Measurements from ENCODE around the gene COL20A1. TPM values are rescaled to one million over a fixed set of nuclear protein-coding genes. Genes with fewer than 3 reads are reported as not detected.

Gene COL20A1
- total and polyA plus RNA-seq, 2 donors (not counting 1 experiment from before 2014, with no cell fraction given), result not detected

DNA sequence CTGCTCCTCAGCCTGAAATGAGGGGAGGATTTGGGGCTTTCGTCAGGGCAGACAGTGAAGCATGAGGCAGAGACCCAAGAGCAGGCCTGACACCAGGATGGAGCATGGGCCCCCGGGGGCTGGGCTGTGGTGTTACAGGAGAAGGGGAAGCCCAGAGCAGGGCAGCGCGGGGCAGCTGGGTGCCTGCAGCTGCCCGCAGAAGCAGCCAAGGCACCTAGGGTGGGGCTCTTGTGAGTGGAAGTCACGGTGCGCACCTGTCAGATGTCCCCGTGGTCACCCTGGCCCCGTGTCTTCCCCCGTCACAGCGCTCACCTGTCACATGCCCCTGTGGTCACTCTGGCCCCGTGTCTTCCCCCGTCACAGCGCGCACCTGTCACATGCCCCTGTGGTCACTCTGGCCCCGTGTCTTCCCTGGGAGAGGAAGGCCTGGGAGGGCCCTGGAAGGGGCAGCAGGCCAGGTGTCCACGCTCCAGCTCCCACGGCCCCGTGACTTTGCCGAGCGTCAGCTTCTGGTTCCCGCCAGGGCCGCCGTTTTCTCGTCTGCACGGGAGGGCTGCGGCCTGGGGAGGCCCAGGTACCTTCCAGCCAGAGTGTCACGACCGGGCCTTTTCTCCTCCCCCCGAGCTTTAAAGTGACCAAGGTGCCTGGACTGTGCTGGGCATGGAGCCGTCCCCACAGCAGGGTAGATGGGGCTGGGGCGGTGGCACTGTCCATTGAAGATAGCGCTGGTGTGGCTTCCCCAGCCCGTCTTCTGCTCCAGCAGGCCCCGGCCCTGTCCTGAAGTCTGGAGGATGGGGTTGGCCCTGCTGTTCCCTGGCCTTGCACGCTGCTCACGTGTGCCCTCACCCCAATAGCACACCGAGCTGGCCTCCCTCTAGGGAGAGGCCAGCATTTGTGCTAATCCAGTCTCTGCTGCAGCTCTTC is 11.0 kb upstream of the COL20A1 start:
- peaks cover 33% of the 10 kb centered on the region for H3K36me3 ChIP-seq (ENCODE audit: control insufficient read depth, insufficient read depth, low read length)
- TF ChIP-seq, protein P1, sequence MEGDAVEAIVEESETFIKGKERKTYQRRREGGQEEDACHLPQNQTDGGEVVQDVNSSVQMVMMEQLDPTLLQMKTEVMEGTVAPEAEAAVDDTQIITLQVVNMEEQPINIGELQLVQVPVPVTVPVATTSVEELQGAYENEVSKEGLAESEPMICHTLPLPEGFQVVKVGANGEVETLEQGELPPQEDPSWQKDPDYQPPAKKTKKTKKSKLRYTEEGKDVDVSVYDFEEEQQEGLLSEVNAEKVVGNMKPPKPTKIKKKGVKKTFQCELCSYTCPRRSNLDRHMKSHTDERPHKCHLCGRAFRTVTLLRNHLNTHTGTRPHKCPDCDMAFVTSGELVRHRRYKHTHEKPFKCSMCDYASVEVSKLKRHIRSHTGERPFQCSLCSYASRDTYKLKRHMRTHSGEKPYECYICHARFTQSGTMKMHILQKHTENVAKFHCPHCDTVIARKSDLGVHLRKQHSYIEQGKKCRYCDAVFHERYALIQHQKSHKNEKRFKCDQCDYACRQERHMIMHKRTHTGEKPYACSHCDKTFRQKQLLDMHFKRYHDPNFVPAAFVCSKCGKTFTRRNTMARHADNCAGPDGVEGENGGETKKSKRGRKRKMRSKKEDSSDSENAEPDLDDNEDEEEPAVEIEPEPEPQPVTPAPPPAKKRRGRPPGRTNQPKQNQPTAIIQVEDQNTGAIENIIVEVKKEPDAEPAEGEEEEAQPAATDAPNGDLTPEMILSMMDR (conservative IDR thresholded peaks at IDR 0.05 in 1 of 2, IDR thresholded peaks at IDR 0.05 in 1 of 2; ENCODE audit: low read depth in 1 of 2, low read length in 2 of 2), result no peak
- TF ChIP-seq EZH2 (IDR thresholded peaks at IDR 0.05; ENCODE audit: low read length, missing control alignments), result no peak
- H3K9ac ChIP-seq (ENCODE audit: insufficient read depth, low read length), result no peak overlapping the region
- no peak overlapping the region for H2AFZ ChIP-seq (ENCODE audit: low read length)
- H3K4me2 ChIP-seq (ENCODE audit: extremely low read depth, insufficient read depth, low read length), result no peak overlapping the region
- H3K79me2 ChIP-seq (ENCODE audit: control insufficient read depth, insufficient read depth, low read length), result peaks cover 10% of the 10 kb centered on the region
- DNase-seq (ENCODE audit: low read depth in 2 of 2), result no peak
- no peaks in the 10 kb centered on the region for H4K20me1 ChIP-seq (ENCODE audit: control insufficient read depth, extremely low read depth, insufficient read depth, low read length)
- H3K9me3 ChIP-seq (ENCODE audit: control insufficient read depth, insufficient read depth, low read depth, low read length), result no peaks in the 10 kb centered on the region
- H3K4me3 ChIP-seq (replicated peaks in 1 of 4; ENCODE audit: control extremely low read depth in 1 of 4, insufficient read depth in 1 of 4, low read depth in 3 of 4, low read length in 4 of 4), result no peak overlapping the region
- no peak overlapping the region for H3K27ac ChIP-seq (ENCODE audit: insufficient read depth, low read length)
- no peaks in the 10 kb centered on the region for H3K27me3 ChIP-seq (ENCODE audit: control insufficient read depth, insufficient read depth, low read length)
- H3K4me1 ChIP-seq (ENCODE audit: control insufficient read depth, extremely low read depth, insufficient read depth, low read length), result no peaks in the 10 kb centered on the region

DNA sequence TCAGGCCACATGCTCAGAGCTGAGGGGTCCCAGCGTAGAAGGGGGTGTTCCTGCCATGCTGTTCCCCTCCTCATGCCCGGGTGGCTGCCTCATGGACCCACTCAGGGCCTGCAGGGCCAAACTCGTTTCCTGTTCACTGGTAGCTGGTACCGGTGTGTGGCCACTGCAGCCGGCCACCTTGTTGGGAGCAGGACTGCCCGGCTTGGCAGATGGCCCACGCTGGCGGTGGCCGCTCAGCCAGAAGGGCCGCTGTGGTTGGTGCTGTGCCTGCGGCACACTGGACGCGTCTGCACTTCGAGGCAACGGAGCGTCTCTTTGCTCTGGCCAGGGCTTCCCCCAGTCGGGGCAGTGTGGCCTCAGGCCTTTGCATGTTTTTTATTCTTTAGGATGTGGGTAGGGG is 10.0 kb upstream of the COL20A1 start:
- Histone ChIP-seq H3K9me3 (ENCODE audit: control insufficient read depth, insufficient read depth, low read depth, low read length) (no peaks in the 10 kb centered on the region), H3K4me1 (ENCODE audit: control insufficient read depth, extremely low read depth, insufficient read depth, low read length) (no peaks in the 10 kb centered on the region), H3K9ac (ENCODE audit: insufficient read depth, low read length) (no peak overlapping the region), H3K79me2 (ENCODE audit: control insufficient read depth, insufficient read depth, low read length) (peaks cover under 1% of the 10 kb centered on the region), H3K27me3 (ENCODE audit: control insufficient read depth, insufficient read depth, low read length) (no peaks in the 10 kb centered on the region), H4K20me1 (ENCODE audit: control insufficient read depth, extremely low read depth, insufficient read depth, low read length) (no peaks in the 10 kb centered on the region), H2AFZ (ENCODE audit: low read length) (no peak overlapping the region), H3K27ac (ENCODE audit: insufficient read depth, low read length) (no peak overlapping the region), H3K36me3 (ENCODE audit: control insufficient read depth, insufficient read depth, low read length) (peaks cover 29% of the 10 kb centered on the region), H3K4me2 (ENCODE audit: extremely low read depth, insufficient read depth, low read length) (no peak overlapping the region), H3K4me3 (replicated peaks in 1 of 4; ENCODE audit: control extremely low read depth in 1 of 4, insufficient read depth in 1 of 4, low read depth in 3 of 4, low read length in 4 of 4) (no peak overlapping the region)
- TF ChIP-seq EZH2 (IDR thresholded peaks at IDR 0.05; ENCODE audit: low read length, missing control alignments), result no peak
- TF ChIP-seq, protein P1 (conservative IDR thresholded peaks at IDR 0.05 in 1 of 2, IDR thresholded peaks at IDR 0.05 in 1 of 2; ENCODE audit: low read depth in 1 of 2, low read length in 2 of 2), result no peak
- DNase-seq (ENCODE audit: low read depth in 2 of 2), result no peak

DNA sequence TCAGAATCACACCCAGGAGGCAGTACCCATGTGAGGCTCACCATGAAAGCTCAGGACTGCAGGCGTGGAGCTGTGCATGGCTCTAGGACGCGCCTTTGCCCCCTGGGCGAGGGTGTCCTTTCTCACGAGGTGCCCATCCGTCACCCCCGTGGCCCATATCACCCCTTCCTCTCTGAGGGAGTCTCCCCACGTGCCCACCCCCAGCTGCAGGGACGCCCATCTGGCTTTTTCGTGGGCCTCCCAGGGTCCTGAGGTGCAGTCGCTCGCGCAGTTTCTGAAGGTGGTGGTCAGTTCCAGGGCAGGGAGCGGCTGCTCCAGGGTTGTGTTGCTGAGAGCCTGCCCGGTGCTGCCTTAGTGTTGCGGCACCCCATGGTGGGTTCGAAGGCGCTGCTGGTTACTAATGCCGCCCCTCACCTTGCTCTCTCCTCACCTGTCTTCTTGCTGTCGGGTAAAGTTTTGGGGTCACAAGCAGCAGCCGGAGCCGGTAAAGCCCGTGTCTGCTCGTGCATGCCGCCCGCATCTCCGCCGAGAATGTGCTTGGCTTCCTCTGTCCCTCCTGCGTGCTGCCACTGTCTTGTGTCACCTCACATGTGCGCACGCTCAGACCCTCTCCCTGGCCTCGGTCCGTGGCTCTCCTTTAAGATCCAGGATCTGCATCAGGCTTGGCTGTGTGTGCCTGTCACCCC is 9.4 kb upstream of the COL20A1 start:
- Histone ChIP-seq H3K36me3 (ENCODE audit: control insufficient read depth, insufficient read depth, low read length) (peaks cover 30% of the 10 kb centered on the region), H3K4me3 (replicated peaks in 1 of 4; ENCODE audit: control extremely low read depth in 1 of 4, insufficient read depth in 1 of 4, low read depth in 3 of 4, low read length in 4 of 4) (no peak overlapping the region), H3K27ac (ENCODE audit: insufficient read depth, low read length) (no peak overlapping the region), H2AFZ (ENCODE audit: low read length) (no peak overlapping the region), H3K27me3 (ENCODE audit: control insufficient read depth, insufficient read depth, low read length) (no peaks in the 10 kb centered on the region), H3K9ac (ENCODE audit: insufficient read depth, low read length) (no peak overlapping the region), H3K9me3 (ENCODE audit: control insufficient read depth, insufficient read depth, low read depth, low read length) (no peaks in the 10 kb centered on the region), H3K4me1 (ENCODE audit: control insufficient read depth, extremely low read depth, insufficient read depth, low read length) (no peaks in the 10 kb centered on the region), H4K20me1 (ENCODE audit: control insufficient read depth, extremely low read depth, insufficient read depth, low read length) (no peaks in the 10 kb centered on the region), H3K79me2 (ENCODE audit: control insufficient read depth, insufficient read depth, low read length) (no peaks in the 10 kb centered on the region), H3K4me2 (ENCODE audit: extremely low read depth, insufficient read depth, low read length) (no peak overlapping the region)
- no peak for TF ChIP-seq EZH2 (IDR thresholded peaks at IDR 0.05; ENCODE audit: low read length, missing control alignments)
- TF ChIP-seq, protein P1 (conservative IDR thresholded peaks at IDR 0.05 in 1 of 2, IDR thresholded peaks at IDR 0.05 in 1 of 2; ENCODE audit: low read depth in 1 of 2, low read length in 2 of 2), result no peak
- no peak for DNase-seq (ENCODE audit: low read depth in 2 of 2)

Measured in fibroblast of lung (primary cell).